ENCODE data around the gene POLDIP2. TPM values are rescaled to one million over a fixed set of nuclear protein-coding genes. Genes with fewer than 3 reads are reported as not detected.

POLDIP2 gene
- total RNA-seq, 1 donor = 82.9 TPM

- H3K27ac ChIP-seq (ENCODE audit: low read depth, low read length) = peak overlapping the region; percentile 96
Measured at GRCh38 chr17:28335959-28336871, 21.1 kb downstream of the POLDIP2 start.

GRCh38 chr17:28335201-28335958 is 21.9 kb downstream of the POLDIP2 start, which contains the start of the genes IFT20 and TNFAIP1:
IFT20 (minus strand) TSS chr17:28335472; CDS start chr17:28331985, 3,487 bp downstream.
TNFAIP1 (plus strand) TSS chr17:28335761; CDS start chr17:28339522, 3,761 bp downstream.
- Histone ChIP-seq H3K9me3 (ENCODE audit: low read depth, low read length) (no peaks in the 10 kb centered on the region), H3K4me1 (ENCODE audit: insufficient read depth, low read length) (peaks cover 47% of the 10 kb centered on the region), H3K27ac (ENCODE audit: low read depth, low read length) (peak within 1 kb of the TSS; percentile 96), H3K4me2 (ENCODE audit: insufficient read depth, low read length) (peak within 1 kb of the TSS; percentile 99), H3K4me3 (ENCODE audit: insufficient read depth, low read length) (peak within 1 kb of the TSS; percentile 83), H4K20me1 (ENCODE audit: insufficient read depth, low read length) (peaks cover 43% of the 10 kb centered on the region), H3K36me3 (ENCODE audit: insufficient read depth, low read length) (peaks cover 32% of the 10 kb centered on the region), H3K79me2 (ENCODE audit: insufficient read depth, low read length) (peaks cover 91% of the 10 kb centered on the region), H2AFZ (ENCODE audit: low read length) (peak within 1 kb of the TSS; percentile 69), H3K27me3 (ENCODE audit: insufficient read depth, low read length) (no peaks in the 10 kb centered on the region)
- TF ChIP-seq CTCF (IDR thresholded peaks at IDR 0.05; ENCODE audit: extremely low read depth, low read depth, low read length) = no peak
- peak; percentile 96 for DNase-seq (ENCODE audit: insufficient read length, low spot score, missing footprints)

More at GRCh38 chr17:28335959-28336871, 21.1 kb downstream of the POLDIP2 start:
- DNase-seq (ENCODE audit: insufficient read length, low spot score, missing footprints) = peak; percentile 75
- Histone ChIP-seq H3K9me3 (ENCODE audit: low read depth, low read length) (no peaks in the 10 kb centered on the region), H3K27me3 (ENCODE audit: insufficient read depth, low read length) (no peaks in the 10 kb centered on the region), H3K79me2 (ENCODE audit: insufficient read depth, low read length) (peaks cover 87% of the 10 kb centered on the region), H3K4me1 (ENCODE audit: insufficient read depth, low read length) (peaks cover 47% of the 10 kb centered on the region), H3K4me3 (ENCODE audit: insufficient read depth, low read length) (peak overlapping the region; percentile 83), H3K36me3 (ENCODE audit: insufficient read depth, low read length) (peaks cover 26% of the 10 kb centered on the region), H4K20me1 (ENCODE audit: insufficient read depth, low read length) (peaks cover 42% of the 10 kb centered on the region), H2AFZ (ENCODE audit: low read length) (peak overlapping the region; percentile 59), H3K4me2 (ENCODE audit: insufficient read depth, low read length) (peak overlapping the region; percentile 86)
- TF ChIP-seq CTCF (IDR thresholded peaks at IDR 0.05; ENCODE audit: extremely low read depth, low read depth, low read length) = no peak

GRCh38 chr17:28334666-28335200 is 22.6 kb downstream of the POLDIP2 start:
- H3K4me2 ChIP-seq (ENCODE audit: insufficient read depth, low read length) = peak overlapping the region; percentile 99
- peak overlapping the region; percentile 69 for H2AFZ ChIP-seq (ENCODE audit: low read length)
- peaks cover 47% of the 10 kb centered on the region for H3K4me1 ChIP-seq (ENCODE audit: insufficient read depth, low read length)
- peaks cover 38% of the 10 kb centered on the region for H4K20me1 ChIP-seq (ENCODE audit: insufficient read depth, low read length)
- peaks cover 85% of the 10 kb centered on the region for H3K79me2 ChIP-seq (ENCODE audit: insufficient read depth, low read length)
- no peak for TF ChIP-seq CTCF (IDR thresholded peaks at IDR 0.05; ENCODE audit: extremely low read depth, low read depth, low read length)
- peak overlapping the region; percentile 83 for H3K4me3 ChIP-seq (ENCODE audit: insufficient read depth, low read length)
- no peaks in the 10 kb centered on the region for H3K27me3 ChIP-seq (ENCODE audit: insufficient read depth, low read length)
- H3K27ac ChIP-seq (ENCODE audit: low read depth, low read length) = peak overlapping the region; percentile 96
- peaks cover 28% of the 10 kb centered on the region for H3K36me3 ChIP-seq (ENCODE audit: insufficient read depth, low read length)
- no peak for DNase-seq (ENCODE audit: insufficient read length, low spot score, missing footprints)
- H3K9me3 ChIP-seq (ENCODE audit: low read depth, low read length) = no peaks in the 10 kb centered on the region
